ENCODE results near the gene GLS. TPM values are rescaled to one million over a fixed set of nuclear protein-coding genes. Genes with fewer than 3 reads are reported as not detected.

The GLS gene
- total RNA-seq, 4 donors from 2014 or later: 12.4 to 32.6 (median 21.8) TPM

GRCh38 chr2:190887089-190887488 lies 6.5 kb downstream of the GLS start:
- in situ Hi-C loops (cut with MboI; ENCODE audit: low sequenced_read_pairs in 4 of 4): loop anchor here in 1 of 4 donors (25.0 kb wide), 1 partner anchor 125 kb away; the partner anchor contains the start of gene STAT1
- peaks cover 54 to 69% of the 10 kb centered on the region in 2 donors for H3K4me1 ChIP-seq

DNA sequence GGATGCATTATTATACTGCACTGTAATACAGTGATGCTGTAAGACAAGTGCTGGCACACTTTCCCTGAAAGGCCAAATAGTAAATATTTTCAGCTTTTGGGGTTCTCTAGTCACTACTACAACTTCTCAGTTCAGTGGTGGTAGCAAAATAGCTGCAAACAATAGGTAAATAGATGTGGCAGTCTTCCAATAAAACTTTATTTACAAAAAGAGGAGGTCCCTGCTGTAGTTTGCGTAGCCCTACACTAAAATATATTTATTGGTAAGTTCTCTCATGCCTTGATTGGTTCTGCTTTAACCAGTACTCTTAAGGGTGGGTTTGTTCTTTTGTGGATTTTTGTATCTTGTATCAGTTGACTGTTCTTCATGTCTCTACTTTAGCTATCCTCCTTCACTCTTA lies 7.8 kb downstream of the GLS start:
- H3K27ac ChIP-seq: no peak overlapping the region
- H3K27me3 ChIP-seq: no peaks in the 10 kb centered on the region
- no peak for ATAC-seq
- in situ Hi-C loops (cut with MboI; ENCODE audit: low sequenced_read_pairs in 4 of 4) (loop anchor here in 1 of 4 donors (25.0 kb wide), 1 partner anchor 124 kb away; the partner anchor contains the start of gene STAT1), intact Hi-C loops (cut with DNase I; ENCODE audit: low total_unique reads) (loop anchor here (10.0 kb wide), 1 partner anchor 544 kb away; the partner anchor contains the start of gene INPP1)
- DNase-seq: no peak
- no peaks in the 10 kb centered on the region for H3K36me3 ChIP-seq
- H3K4me1 ChIP-seq: peaks cover 45 to 61% of the 10 kb centered on the region in 2 donors
- no peak overlapping the region for H3K4me3 ChIP-seq
- H3K9me3 ChIP-seq: no peaks in the 10 kb centered on the region
- TF ChIP-seq, protein P1, sequence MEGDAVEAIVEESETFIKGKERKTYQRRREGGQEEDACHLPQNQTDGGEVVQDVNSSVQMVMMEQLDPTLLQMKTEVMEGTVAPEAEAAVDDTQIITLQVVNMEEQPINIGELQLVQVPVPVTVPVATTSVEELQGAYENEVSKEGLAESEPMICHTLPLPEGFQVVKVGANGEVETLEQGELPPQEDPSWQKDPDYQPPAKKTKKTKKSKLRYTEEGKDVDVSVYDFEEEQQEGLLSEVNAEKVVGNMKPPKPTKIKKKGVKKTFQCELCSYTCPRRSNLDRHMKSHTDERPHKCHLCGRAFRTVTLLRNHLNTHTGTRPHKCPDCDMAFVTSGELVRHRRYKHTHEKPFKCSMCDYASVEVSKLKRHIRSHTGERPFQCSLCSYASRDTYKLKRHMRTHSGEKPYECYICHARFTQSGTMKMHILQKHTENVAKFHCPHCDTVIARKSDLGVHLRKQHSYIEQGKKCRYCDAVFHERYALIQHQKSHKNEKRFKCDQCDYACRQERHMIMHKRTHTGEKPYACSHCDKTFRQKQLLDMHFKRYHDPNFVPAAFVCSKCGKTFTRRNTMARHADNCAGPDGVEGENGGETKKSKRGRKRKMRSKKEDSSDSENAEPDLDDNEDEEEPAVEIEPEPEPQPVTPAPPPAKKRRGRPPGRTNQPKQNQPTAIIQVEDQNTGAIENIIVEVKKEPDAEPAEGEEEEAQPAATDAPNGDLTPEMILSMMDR (IDR thresholded peaks at IDR 0.05 in 4 of 5, conservative IDR thresholded peaks at IDR 0.05 in 1 of 5): no peak
- no peak for TF ChIP-seq POLR2A (IDR thresholded peaks at IDR 0.05)

More at GRCh38 chr2:190887089-190887488, 6.5 kb downstream of the GLS start:
- Histone ChIP-seq H3K9me3 (no peaks in the 10 kb centered on the region), H3K36me3 (no peaks in the 10 kb centered on the region), H3K27ac (no peak overlapping the region), H3K27me3 (no peaks in the 10 kb centered on the region), H3K4me3 (no peak overlapping the region)
- no peak for TF ChIP-seq POLR2A (IDR thresholded peaks at IDR 0.05)
- TF ChIP-seq, protein P1 (IDR thresholded peaks at IDR 0.05 in 4 of 5, conservative IDR thresholded peaks at IDR 0.05 in 1 of 5): no peak
- intact Hi-C loops (cut with DNase I; ENCODE audit: low total_unique reads): loop anchor here (10.0 kb wide), 1 partner anchor 542 kb away; the partner anchor contains the start of gene INPP1
- ATAC-seq (no peak), DNase-seq (no peak)

GRCh38 chr2:190889175-190889943 lies 8.7 kb downstream of the GLS start:
- ATAC-seq (no peak), DNase-seq (no peak)
- Histone ChIP-seq H3K36me3 (no peaks in the 10 kb centered on the region), H3K9me3 (no peaks in the 10 kb centered on the region), H3K27ac (no peak overlapping the region), H3K4me1 (peaks cover 36 to 52% of the 10 kb centered on the region in 2 donors), H3K4me3 (no peak overlapping the region), H3K27me3 (no peaks in the 10 kb centered on the region)
- TF ChIP-seq, protein P1 (IDR thresholded peaks at IDR 0.05 in 4 of 5, conservative IDR thresholded peaks at IDR 0.05 in 1 of 5): no peak
- no peak for TF ChIP-seq POLR2A (IDR thresholded peaks at IDR 0.05)
- in situ Hi-C loops (cut with MboI; ENCODE audit: low sequenced_read_pairs in 4 of 4) (loop anchor here in 1 of 4 donors (25.0 kb wide), 1 partner anchor 123 kb away; the partner anchor contains the start of gene STAT1), intact Hi-C loops (cut with DNase I; ENCODE audit: low total_unique reads) (loop anchor here (10.0 kb wide), 1 partner anchor 545 kb away; the partner anchor contains the start of gene INPP1)

GRCh38 chr2:190891372-190891771 lies 10.8 kb downstream of the GLS start:
- in situ Hi-C loops (cut with MboI; ENCODE audit: low sequenced_read_pairs in 4 of 4) (loop anchor here in 1 of 4 donors (25.0 kb wide), 1 partner anchor 121 kb away; the partner anchor contains the start of gene STAT1), intact Hi-C loops (cut with DNase I; ENCODE audit: low total_unique reads) (no loop called here)
- H3K4me1 ChIP-seq: peaks cover 19 to 47% of the 10 kb centered on the region in 2 donors
- TF ChIP-seq POLR2A (IDR thresholded peaks at IDR 0.05): no peak
- TF ChIP-seq, protein P1 (IDR thresholded peaks at IDR 0.05 in 4 of 5, conservative IDR thresholded peaks at IDR 0.05 in 1 of 5): no peak
- peaks cover 0 to 10% of the 10 kb centered on the region in 2 donors for H3K36me3 ChIP-seq
- no peaks in the 10 kb centered on the region for H3K9me3 ChIP-seq
- no peak overlapping the region for H3K4me3 ChIP-seq
- no peak for DNase-seq
- no peak for ATAC-seq
- no peaks in the 10 kb centered on the region for H3K27me3 ChIP-seq
- no peak overlapping the region for H3K27ac ChIP-seq

All from gastrocnemius medialis (tissue), 4 donors.